Mucosa of descending colon (tissue), 3 donors: ENCODE measurements around the gene CCIN. TPM values are rescaled to one million over a fixed set of nuclear protein-coding genes. Genes with fewer than 3 reads are reported as not detected.

Source experiments
- ATAC-seq: fragments of 200-7000 bp; cut with Tn5 transposase; one replicate; pipeline ENCODE4 v1.9.1; 2020; ENCODE audit warnings: mild to moderate bottlenecking, moderate library complexity
- DNase-seq, 3 donors: peaks; one replicate each; pipeline ENCODE4 v3.0.0-alpha.2; 2020
- H3K36me3 ChIP-seq: fragments of 200-600 bp; one replicate; pipeline ENCODE4 v1.8.0; 2021; ENCODE audit warnings: low read depth, mild to moderate bottlenecking
- H3K4me1 ChIP-seq: fragments of 200-600 bp; one replicate; pipeline ENCODE4 v1.8.0; 2021; ENCODE audit warnings: low read depth, mild to moderate bottlenecking
- H3K4me3 ChIP-seq: fragments of 200-600 bp; one replicate; pipeline ENCODE4 v1.8.0; 2021; ENCODE audit warnings: mild to moderate bottlenecking
- H3K9me3 ChIP-seq: fragments of 200-600 bp; one replicate; pipeline ENCODE4 v1.8.0; 2021; ENCODE audit warnings: mild to moderate bottlenecking
- CTCF ChIP-seq: fragments of 200-600 bp; IDR thresholded peaks from one replicate; pipeline ENCODE4 v1.8.0; 2022; ENCODE audit warnings: antibody characterized with exemption, mild to moderate bottlenecking
- intact Hi-C, 2 donors: fragments of 100-400 bp; cut with DNase I in 1 of 2; cut with micrococcal nuclease in 1 of 2; formaldehyde crosslinking; loops; one replicate each; pipeline versions ENCODE4 v1.11.0 to v1.11.1; 2022; cut with DNase I, micrococcal nuclease
- total RNA-seq, 3 donors: library from RNA; stranded (reverse); fragmentation: NEBNext Ultra II Directional in 2 of 3; extraction: Animal tissue kit (Norgen Biotek cat#: 25700) in 2 of 3; gene quantifications; one replicate each; pipeline versions ENCODE4 v1.2.1 to v1.2.4, GENCODE V29; 2021 to 2023
- donor health status: DM: no; HTN: no; CAD: no; lungs with moderate emphysema.
- donor health status: DM: no; HTN: no; CAD: no.
- donor health status: DM: no; HTN: yes; CAD: no.

The CCIN gene
- total RNA-seq, 3 donors from 2014 or later = 0.25 TPM; not detected in 2

DNA sequence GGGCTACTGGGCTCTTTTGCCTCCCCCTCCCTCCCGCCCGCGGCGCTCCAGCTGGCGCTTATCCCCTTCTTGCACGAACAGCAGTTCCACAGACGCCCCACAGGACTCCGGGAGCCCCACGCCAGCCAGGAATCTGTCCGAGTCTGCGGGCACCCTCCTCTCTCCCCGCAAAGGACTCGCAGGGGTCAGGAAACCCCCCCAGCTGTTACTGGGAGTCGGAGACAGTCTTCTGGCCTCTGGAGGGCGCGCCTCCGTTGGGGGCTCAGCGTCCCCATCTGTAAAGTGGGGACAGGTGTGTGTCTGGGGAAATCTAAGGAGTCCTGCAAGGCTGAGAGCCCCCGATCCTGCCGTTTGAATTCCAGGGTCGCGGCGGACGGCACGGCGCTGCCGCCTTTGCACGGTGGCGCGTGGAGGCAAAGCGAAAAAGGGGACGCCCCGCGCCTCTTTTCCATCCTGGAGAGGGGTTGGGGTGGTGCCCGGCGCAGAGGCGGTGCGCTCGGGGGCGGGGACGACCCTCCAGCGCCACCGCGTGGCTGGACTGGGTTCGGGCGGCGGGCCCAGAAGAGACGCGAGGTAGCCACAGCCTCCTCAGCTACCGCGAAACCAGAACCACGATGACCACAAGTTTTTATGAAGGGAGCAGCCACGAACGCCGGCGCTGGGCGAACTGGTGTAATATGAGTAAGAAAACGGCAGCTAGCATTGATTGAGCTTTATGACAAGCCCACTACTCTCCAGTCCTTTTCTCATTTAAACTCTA is 2.8 kb upstream of the CCIN start:
- H3K4me1 ChIP-seq = peaks cover 7% of the 10 kb centered on the region
- H3K4me3 ChIP-seq = no peak overlapping the region
- peak; percentile 91 for TF ChIP-seq CTCF
- ATAC-seq (peak; percentile 99), DNase-seq (peak; percentile 86 to 93 (median 87))
- H3K9me3 ChIP-seq = no peaks in the 10 kb centered on the region
- no peaks in the 10 kb centered on the region for H3K36me3 ChIP-seq
- intact Hi-C loops = loop anchor here (5.0 kb wide), 1 partner anchor 64 kb away; no protein-coding TSS in a partner anchor

DNA sequence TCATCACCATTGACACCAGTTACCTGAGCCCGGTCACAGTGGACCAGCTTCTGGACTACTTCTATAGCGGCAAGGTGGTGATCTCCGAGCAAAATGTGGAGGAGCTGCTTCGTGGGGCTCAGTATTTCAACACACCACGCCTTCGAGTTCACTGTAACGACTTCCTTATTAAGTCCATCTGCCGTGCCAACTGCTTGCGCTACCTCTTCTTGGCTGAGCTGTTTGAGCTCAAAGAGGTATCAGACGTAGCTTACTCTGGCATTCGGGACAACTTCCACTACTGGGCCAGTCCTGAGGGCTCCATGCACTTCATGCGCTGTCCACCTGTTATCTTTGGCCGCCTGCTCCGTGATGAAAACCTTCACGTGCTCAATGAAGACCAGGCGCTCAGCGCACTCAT is 520 bp downstream of the CCIN start:
- Histone ChIP-seq H3K9me3 (no peaks in the 10 kb centered on the region), H3K4me3 (no peak overlapping the region), H3K4me1 (peaks cover 5% of the 10 kb centered on the region), H3K36me3 (no peaks in the 10 kb centered on the region)
- TF ChIP-seq CTCF = no peak
- ATAC-seq (no peak), DNase-seq (no peak)
- intact Hi-C loops = loop anchor here (5.0 kb wide), 1 partner anchor 67 kb away; no protein-coding TSS in a partner anchor

DNA sequence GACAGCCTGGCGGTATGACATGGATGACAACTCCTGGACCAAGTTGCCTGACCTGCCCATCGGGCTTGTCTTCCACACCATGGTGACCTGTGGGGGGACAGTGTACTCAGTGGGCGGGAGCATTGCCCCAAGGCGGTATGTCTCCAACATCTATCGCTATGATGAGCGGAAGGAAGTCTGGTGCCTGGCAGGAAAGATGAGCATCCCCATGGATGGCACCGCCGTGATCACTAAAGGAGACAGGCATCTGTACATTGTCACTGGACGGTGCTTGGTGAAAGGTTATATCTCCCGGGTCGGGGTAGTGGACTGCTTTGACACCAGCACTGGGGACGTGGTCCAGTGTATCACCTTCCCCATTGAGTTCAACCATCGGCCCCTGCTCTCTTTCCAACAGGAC is 1.3 kb downstream of the CCIN start:
- intact Hi-C loops = no loop called here
- H3K4me3 ChIP-seq = no peak overlapping the region
- no peak for TF ChIP-seq CTCF

DNA sequence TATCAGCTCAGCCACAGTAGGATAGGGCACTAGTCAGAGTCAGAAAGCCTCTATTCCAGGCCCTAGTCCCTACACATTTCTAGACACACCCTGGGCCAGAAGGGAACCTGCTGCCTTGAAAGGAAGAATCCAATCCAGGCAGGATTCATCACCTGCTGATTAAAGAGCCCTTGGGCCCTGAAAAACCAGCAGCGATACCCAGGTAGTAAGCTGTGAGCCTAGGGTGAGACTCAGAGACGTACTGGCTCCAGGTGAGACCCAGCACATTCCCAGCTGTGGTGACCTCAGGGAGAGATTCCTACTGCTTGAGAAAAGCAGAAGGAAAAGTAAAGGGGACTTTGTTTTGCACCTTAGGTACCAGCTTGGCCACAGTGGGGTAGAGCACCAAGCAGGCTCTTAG is 4.7 kb downstream of the CCIN start:
- DNase-seq (no peak), ATAC-seq (no peak)
- no peaks in the 10 kb centered on the region for H3K36me3 ChIP-seq
- no peaks in the 10 kb centered on the region for H3K4me1 ChIP-seq
- H3K4me3 ChIP-seq = no peak overlapping the region
- H3K9me3 ChIP-seq = no peaks in the 10 kb centered on the region
- intact Hi-C loops = no loop called here
- TF ChIP-seq CTCF = no peak

More for the DNA sequence above, 1.3 kb downstream of the CCIN start:
- DNase-seq (no peak), ATAC-seq (no peak)
- no peaks in the 10 kb centered on the region for H3K36me3 ChIP-seq
- H3K4me1 ChIP-seq = peaks cover 5% of the 10 kb centered on the region
- no peaks in the 10 kb centered on the region for H3K9me3 ChIP-seq

GRCh38 chr9:36174271-36174670 is 5.1 kb downstream of the CCIN start:
- no peak for TF ChIP-seq CTCF
- Histone ChIP-seq H3K9me3 (no peaks in the 10 kb centered on the region), H3K36me3 (no peaks in the 10 kb centered on the region), H3K4me3 (no peak overlapping the region), H3K4me1 (no peaks in the 10 kb centered on the region)
- no peak for DNase-seq
- intact Hi-C loops = no loop called here
- no peak for ATAC-seq
